Fibroblast of skin of left quadriceps (primary cell): ENCODE data around the gene NAXD.
A peak's percentile ranks its signal among the peaks of the same experiment; 100 is the strongest.
"Not testable (repeated sequence)": the region's sequence is repeated elsewhere in the genome, so short reads cannot be mapped to it uniquely, and the experiment has no call there.

Experiments
- DNase-seq, 2 experiments: peaks; one replicate each; pipeline ENCODE4 v3.0.0-alpha.2; 2013; ENCODE audit warnings: low read depth in 2 of 2

Gene NAXD

DNA sequence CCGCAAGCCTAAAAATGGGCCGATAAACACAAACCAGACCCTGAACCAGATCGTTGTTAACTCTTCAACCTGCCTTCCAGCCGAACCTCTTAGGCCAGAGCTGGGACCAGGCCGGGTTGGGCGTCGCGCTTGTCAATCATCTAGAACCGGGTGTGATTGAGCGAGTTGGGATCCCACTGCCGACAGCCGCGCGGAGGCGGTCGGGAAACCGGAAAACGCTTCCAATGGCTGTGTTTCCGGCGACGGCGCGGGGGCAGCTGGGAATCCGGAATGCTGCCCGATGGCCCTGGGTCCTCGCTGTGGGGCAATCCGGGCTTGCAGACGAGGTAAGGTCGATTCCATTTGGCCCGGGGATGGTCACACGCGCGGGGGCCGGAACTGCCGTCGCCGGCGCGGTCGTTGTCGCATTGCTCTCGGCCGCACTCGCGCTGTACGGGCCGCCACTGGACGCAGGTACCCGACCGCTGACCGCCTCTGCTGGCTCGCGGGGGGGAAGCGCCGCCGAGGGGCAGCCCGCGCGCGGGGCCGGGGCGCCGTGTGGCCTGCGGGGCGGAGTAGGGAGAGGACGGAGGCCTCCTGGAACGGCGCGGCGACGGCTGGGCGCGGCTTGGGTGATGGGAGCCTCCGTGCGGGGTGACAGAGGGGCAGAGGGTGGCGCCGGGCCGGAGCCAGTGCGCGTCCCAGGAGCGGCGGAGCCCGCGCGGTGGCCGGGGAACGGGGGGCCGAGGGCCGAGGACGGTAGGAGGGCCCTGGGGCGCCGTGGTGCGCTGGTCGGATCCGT is at the start of gene NAXD:
TSS of gene NAXD (plus strand) at position 224 of the 781 bp plus-strand sequence. CDS start at position 281, 57 bp downstream.
- DNase-seq = peak; percentile 91 to 92

DNA sequence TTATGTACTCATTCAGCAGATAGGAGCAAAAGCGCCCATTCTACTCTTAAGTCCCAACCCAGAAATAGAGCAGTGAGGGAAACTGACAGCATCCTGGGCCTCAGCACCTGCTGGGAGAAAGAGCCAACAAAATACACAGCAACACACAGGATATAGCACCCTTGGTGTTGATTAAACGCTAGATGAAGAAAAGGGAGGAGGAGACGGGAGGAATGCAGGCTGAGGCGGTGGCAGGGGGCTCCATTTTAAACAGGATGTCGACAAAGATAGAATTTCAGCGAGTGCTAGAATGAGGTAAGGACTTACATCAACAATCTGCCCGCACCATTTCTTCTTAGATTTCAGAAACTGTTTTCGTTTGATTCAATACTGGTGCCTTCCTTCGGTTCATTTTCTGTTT is 49.2 kb upstream of the NAXD start:
- DNase-seq = no peak

DNA sequence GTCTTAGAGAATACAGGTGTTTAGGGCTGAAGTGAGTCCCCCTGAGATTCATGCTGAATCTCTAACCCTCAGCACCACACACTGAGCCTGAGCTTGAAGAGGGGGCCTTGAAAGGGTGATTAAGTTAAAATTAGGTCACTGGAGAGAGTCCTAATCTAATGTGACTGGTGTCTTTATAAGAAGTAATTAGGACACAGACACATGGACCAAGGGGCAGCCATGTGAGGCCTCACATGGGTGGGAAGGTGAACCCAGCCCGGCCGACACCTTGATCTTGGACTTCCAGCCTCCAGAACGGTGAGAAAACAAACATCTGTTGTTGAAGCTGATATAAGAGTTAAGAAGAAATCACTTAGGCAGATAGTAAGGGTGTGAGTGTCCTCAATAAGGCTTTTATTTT is 46.7 kb upstream of the NAXD start:
- DNase-seq = no peak

DNA sequence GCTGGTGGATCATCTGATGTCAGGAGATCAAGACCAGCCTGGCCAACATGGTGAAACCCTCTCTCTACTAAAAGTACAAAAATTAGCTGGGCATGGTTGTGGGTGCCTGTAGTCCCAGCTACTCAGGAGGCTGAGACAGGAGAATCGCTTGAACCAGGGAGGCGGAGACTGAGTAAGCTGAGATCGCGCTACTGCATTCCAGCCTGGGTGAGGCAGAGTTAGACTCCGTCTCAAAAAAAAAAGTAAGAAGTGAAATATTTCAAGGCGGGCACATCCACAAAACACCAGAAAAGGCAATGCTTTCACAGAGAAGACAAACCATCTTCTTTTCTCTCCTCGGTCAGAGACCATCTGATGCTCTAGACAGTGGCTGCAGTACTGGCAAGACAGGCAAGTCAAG is 45.4 kb upstream of the NAXD start:
- not testable (repeated sequence) for DNase-seq

DNA sequence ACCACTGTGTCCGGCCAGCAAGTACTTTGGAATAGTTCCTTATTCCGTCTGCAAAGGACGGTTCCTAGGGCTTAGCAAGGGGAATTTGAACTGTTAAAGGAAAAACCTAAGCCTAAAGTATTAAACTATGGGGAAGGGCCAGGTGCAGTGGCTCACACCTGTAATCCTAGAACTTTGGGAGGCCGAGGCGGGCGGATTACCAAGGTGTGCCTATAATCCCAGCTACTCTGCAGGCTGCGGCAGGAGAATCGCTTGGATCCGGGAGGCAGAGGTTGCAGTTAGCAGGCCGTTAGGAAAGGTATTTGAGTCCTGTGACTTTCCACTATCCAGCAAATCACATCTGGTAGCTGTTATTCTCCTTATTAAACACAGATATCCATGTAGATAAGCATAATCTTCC is 44.5 kb upstream of the NAXD start:
- no peak for DNase-seq

DNA sequence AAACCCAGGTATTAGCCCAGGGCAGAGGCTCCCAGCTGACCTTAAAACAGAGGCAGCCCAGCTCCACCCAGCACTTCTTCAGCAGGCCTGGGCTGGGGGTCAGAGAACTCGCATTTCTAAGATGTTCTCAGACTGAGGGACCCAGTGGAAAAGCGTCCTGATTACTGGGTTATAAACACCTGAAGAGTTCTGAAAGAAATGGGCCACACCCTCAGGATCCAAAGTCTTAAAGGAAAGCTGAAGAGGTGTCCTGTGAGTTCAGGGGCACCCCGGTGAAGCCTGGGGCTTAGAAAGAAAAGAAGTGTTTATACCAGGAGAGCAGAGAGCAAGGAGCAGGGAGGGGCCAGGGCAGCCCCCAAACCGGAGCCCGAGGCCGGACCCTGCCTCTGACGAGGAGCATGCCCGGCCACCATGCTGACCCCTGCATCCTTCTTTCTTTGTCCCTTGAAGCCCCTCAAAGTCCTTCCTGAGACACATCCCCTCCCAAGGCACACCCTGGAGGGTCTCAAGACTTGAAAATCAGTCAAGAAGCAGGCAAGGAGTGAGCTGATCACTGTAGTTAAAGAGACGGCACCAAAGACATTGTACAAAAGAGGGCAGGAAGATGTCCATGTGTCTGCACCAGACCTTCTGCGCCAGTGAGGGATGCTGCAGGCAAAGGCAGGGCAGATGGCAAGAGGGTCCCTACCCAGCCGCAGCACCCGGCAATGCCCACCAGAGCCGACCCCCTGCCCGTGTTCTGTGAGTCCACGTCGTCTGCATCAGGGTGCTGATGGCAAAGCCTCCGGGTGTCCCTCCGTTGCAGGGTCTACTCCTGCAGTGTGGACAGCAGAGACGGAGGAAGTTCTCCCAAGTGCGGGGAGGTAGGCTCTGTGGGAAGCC is 43.2 kb upstream of the NAXD start:
- DNase-seq = no peak

DNA sequence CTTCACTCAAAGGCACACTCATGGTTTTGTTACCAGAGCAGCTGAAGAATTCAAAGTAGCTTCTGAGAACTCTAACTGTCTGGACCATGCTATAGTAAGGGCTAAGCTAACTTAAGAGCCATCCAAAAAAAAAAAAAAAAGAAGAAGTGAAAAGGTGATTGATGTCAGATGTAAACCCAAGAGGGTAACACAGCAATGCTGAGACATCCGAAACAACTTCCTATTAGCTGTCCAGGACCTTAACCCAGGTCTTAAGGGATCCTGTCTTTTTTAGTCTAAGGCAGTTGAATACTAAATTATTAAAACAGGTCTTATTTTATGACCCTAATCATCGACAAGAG is 42.6 kb upstream of the NAXD start:
- DNase-seq = no peak

DNA sequence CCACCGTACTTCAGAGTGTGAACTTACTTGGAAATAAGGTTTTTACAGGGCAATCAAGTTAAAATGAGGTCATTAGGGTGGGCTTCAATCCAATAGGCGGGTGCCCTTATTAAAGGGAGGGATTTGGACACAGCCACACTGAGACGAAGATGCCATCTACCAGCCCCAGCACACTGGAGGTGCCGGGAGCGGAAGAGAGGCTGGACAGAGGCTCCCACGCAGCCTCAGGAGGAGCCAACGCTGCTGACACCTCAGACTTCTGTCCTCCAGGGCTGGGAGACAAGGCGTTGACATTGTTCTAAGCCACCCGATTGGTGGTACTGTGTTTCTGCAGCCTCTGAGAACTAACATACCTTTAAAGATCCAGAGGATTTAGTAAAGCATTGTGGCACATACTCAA is 41.2 kb upstream of the NAXD start:
- no peak for DNase-seq

DNA sequence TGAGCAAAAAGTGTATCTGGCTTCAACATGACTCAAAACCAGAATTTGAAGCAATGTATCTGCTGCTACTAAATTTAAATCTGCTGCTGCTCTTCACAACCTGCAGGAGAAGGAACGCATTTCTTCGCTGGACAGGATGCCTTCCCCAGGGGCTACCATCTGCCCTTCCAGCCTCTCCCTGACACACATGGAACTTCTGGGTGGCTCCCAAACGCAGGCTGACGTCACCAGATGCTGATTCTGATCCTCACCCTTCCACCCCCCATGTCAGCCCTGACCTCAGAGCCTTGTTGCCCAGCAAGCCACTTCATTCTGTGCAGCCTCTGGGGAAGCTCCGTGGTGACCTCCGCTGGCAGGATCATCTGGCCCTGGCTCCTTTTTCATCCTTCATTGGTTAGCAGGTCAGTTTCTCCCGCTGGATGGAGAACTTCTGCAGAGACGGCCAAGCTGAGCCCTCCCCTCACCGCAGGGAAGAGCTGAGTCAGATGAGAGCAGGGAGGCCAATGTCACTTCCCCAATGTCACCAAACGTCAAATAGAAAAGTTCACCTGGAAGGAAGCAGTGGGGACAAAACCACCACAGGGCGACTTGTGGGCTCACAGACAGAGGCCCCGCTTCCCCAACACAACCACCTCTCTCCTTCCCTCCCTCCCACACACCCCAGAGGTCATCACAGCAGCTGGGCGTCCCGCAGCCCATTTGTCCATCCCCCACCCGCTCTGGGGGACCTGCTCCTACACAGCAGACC is 39.8 kb upstream of the NAXD start:
- no peak for DNase-seq

DNA sequence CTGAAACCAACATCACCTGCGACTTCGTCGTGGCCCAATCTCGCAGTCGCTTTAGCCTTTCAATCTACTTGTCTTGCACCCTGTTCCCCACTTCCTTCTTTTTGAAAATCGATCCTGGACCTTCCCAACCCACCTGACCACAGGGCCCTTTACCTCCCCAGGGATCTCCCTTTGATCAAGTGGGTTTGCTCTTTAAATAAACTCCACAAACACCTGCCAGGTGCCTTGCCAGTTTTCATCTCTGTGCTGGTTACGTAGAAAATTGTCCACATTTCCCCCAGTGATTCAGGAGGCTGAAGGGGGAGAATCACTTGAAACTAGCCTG is 39.3 kb upstream of the NAXD start:
- DNase-seq = no peak

DNA sequence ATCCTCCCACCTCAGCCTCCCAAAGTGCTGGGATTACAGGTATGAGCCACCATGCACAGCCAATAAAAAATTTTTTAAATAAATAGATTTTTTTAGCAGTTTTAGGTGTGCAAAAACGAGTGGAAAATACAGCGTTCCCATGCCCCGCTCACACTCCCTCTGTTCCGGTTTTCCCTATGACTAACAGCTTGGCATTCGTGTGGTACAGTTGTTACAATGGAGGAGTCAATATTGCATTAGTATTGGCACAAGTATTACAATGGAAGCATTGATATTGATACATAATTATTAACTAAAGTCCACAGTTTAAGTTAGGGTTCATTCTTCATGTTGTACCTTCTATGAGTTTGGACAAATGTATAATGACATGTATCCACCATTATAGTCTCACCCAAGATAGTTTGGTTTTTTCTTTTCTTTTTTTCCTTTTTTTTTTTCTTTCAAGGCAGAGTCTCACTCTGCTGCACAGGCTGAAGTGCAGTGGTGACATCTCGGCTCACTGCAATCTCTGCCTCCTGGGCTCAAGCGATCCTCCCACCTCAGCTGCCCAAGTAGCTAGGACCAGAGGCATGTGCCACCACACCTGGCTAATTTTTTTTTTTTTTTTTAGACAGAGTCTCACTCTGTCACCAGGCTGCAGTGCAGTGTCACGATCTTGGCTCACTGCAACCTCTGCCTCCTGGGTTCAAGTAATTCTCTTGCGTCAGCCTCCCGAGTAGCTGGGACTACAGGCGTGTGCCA is 38.4 kb upstream of the NAXD start:
- DNase-seq = no peak

DNA sequence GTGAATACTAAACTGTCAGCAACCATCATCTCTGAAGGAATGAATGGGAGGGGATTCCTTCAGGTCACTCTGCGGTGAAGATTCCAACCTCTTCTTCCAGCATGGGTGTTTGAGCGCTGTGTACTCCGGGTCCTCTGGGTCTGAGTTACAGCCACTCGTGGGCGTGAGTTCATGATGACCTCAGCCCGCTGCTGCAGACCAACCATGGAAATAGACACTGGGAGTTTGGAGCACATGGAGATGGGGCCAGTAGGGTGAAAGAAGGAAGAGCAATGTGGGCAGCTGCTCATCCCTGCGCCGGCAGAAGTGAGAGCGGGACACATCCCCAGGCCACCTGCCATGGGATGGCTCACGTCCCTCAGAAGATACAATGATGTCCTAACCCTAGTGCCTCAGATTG is 37.0 kb upstream of the NAXD start:
- DNase-seq = no peak

DNA sequence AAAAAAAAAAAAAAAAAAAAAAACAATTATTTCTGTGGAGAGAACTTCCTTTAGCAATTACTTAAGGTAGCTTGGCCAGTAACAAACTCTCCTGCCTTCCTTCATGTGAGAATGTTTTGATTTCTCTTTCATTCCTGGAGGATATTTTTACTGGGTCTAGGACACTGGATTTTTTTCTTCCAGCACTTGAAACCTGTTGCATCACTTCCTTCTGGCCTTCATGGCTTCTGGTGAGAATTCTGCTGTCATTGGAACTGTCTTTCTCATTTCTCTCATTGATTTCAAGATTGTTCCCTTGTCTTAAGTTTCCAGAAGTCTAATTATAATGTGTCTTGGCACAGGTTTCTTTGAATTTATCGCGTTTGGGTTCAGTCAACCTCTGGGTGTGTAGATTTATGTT is 34.5 kb upstream of the NAXD start:
- no peak for DNase-seq

DNA sequence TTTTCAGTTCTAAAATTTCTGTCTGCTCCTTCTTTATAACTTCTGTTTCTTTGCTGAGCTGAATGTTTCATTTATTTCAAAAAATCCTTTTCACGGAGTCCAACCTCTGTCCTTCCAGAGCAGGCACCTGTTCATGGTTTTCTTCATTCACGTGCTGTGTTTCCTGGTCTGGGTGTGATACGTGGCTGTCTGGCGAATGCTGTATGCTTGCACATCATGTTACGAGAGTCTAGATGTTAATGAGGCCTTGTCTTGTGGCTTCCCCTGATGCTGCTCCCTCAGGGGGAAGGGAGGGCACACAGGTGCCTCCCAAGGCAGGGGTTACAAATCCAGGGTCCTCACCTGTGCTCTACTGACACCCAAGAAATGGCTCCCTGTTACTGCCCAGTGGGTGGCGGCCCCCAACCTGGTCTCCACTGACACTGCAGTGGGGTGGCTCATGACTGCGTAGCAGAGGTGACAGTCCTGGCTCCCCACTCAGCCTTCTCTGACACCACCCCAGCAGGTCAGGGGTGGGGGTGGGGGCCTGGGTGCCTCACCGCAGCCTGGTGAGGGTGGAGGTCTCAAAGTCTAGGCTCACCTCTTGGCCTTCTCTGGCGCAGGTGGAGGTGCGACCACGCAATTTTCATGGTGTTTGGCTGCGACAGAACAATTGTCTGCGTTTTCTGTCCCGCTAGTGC is 33.7 kb upstream of the NAXD start:
- no peak for DNase-seq

DNA sequence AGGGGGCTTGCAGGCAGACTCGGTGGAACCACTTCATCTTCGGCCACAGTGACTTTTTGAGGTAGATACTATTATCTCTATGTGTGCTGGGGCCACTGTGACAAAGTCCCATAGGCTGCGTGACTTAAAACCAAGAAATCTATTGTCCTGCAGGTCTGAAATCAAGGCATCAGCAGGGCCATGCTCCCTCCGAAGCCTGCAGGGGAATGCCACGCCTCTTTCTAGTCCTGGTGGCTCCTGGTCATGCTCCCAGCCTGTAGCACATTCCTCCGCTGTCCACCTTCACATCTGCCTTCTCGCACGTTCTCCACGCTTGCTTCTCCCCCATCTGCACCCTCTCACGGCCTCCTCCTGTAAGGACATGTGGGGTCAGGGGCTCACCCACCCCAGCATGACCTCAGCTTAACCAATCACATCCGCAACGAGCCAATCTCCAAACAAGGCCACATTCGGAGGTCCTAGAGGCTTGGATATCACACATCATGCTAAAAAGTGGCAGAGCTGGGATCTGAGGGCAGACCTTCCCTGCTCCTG is 32.9 kb upstream of the NAXD start:
- DNase-seq = no peak

DNA sequence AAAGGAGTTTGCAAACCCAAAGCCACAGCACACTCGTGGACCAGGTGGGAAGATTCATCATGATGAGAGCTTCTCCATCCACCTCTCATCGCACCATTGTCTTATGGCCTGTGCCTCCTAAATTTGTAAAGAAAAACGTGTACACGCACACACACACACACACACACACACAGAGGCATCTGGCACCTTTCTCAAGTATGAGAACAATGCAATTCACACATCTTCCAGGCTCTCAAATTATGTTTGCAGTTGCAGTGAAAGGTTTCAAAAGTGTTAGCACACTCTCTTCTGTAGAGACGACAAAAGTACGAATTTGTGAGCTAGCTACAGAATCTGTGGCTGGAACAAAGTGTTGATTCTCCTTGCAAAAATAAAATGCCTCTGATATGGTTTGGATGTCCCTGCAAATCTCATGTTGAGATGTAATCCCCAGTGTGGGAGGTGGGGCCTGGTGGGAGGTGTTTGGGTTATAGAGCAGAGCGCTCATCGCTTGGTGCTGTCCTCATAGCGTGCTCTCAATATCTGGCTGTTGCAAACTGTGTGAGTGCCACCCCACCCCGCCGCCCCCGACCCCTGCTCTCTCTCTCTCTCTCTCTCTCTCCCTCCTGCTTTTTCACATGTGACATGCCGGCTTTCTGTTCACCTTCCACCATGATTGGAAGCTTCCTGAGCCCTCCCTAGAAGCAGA is 32.0 kb upstream of the NAXD start:
- DNase-seq = no peak

DNA sequence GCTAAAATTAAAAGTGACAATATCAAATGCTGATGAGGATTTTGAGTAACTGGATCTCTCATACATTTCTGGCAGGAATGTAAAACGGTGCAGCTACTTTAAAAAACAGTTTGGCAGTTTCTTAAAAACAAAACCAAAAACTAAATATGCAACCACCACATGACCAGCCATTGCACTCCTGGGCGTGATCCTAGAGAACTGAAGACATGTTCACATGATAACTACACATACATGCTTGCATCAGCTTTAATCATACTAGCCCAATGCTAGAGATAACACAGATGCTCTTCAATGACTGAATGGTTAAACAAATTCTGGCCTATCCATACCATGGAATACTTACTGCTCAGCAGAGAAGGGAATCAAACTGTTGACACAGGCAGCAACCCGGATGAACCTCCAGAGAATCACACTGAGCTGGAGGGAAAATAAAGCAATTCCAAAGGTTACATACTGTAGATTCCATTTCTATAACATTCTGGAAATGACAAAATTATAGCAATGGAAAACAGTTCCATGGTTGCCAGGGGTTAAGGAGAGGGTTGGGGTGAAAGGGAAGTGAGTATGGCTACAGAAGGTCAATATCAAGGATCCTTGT is 25.5 kb upstream of the NAXD start:
- DNase-seq = no peak

DNA sequence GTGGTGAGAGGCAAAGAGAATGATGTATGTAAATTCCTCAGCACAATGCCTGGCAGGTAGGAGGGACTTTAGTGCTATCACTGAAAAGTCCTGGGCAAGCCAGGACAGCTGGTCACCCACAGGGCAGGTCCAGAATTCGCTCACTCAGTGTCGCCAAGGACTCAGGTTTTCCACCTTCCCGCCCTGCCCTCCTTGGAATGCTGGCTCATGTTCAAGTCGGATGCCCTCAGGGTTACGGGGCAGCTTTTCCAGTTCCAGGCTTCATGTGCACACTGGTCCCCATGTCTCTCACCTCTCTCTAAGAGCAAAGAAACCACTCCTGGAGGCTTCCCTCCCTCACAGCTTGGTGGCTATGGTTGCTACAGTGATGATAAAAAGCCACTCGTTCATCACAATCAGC is 24.8 kb upstream of the NAXD start:
- DNase-seq = no peak

DNA sequence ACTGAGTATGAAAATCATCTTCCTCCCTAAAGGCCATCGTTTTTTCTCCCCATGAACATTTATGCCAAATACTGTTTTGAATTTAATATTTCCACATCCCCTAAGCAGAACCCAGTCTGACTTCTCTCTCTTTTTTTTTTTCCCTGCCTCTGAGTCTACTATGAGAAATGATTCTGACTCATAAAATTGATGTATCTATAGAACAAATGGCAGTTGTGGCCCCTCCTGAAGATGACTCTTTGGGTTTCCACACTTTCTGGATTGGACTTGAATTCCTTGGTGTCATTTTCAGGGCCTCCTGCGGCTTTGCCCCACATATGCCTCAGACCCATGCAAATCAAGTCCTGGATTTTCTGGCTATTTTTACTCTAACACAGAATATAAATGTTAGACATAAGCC is 22.7 kb upstream of the NAXD start:
- DNase-seq = peak; percentile 36 to 48
